HCT116 (cell line): Measurements from ENCODE around the gene NRXN2.

Source experiments
- CBX3 ChIP-seq: IDR thresholded peaks from 2 replicates; pipeline ENCODE4 v1.6.1; 2012; ENCODE audit warnings: low read depth
- CTCF ChIP-seq, 3 experiments: fragments of 200-600 bp in 1 of 3; sonication (generic) in 1 of 3; IDR thresholded peaks in 2 of 3; conservative IDR thresholded peaks in 1 of 3; 2 replicates each; pipeline ENCODE4 v1.5.1; 2012 to 2017; ENCODE audit warnings: low read depth in 2 of 3, low read length in 2 of 3, antibody characterized with exemption in 1 of 3, borderline replicate concordance in 1 of 3, control low read depth in 1 of 3, mild to moderate bottlenecking in 1 of 3, mixed read lengths in 1 of 3, mixed run types in 1 of 3, moderate library complexity in 1 of 3; ENCODE audit not compliant: insufficient read depth in 1 of 3
- POLR2AphosphoS5 ChIP-seq: IDR thresholded peaks from 2 replicates; pipeline ENCODE4 v1.6.1; 2011; ENCODE audit warnings: mild to moderate bottlenecking, low read depth, low read length, moderate library complexity
- SP1 ChIP-seq: IDR thresholded peaks from 2 replicates; pipeline ENCODE4 v1.6.1; 2012; ENCODE audit warnings: low read depth
- ZNF274 ChIP-seq: fragments of 200-500 bp; sonication (Bioruptor generic); IDR thresholded peaks from 2 replicates; pipeline ENCODE4 v1.6.1; 2014; ENCODE audit warnings: mild to moderate bottlenecking, low read depth, low read length, inconsistent platforms
- TF ChIP-seq, protein P1 (sequence below): IDR thresholded peaks from 2 replicates; pipeline ENCODE4 v1.6.1; 2012

DNA sequence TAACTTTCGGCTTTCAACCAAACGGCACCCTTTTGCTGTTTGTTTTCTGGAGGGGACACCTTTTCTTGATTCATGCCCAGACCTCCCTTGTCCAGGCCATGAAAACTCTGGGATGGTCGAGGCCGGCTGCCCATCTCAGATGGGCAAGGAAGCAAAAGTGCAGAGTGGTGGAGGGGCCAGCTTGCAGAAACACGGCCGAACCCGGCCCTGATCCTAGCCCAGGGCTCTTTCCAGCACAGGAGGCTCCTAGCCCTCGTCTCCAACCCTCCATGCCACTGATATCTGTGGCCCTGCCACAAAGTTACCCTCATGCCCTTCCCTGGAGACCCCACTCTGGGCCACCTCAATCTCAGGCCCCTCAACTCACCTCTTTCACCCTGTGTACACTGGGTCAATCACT is 150.9 kb downstream of the NRXN2 start:
- no peak for TF ChIP-seq CTCF (IDR thresholded peaks at IDR 0.05 in 2 of 3, conservative IDR thresholded peaks at IDR 0.05 in 1 of 3; ENCODE audit: borderline replicate concordance in 1 of 3, insufficient read depth in 1 of 3, low read depth in 2 of 3, low read length in 2 of 3)
- no peak for TF ChIP-seq CBX3
- TF ChIP-seq, protein P1, sequence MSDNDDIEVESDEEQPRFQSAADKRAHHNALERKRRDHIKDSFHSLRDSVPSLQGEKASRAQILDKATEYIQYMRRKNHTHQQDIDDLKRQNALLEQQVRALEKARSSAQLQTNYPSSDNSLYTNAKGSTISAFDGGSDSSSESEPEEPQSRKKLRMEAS: no peak
- TF ChIP-seq SP1: no peak
- no peak for TF ChIP-seq POLR2AphosphoS5
- no peak for TF ChIP-seq ZNF274
